H1 (cell line): Measurements from ENCODE around the gene CDK2. TPM values are rescaled to one million over a fixed set of nuclear protein-coding genes. Genes with fewer than 3 reads are reported as not detected.

ENCODE experiments used
- CTCF ChIA-PET: fragments of 300-600 bp; sonication (Branson Sonifier 250); formaldehyde crosslinking; loops from one replicate; lab custom pipeline; 2021; ENCODE audit not compliant: partially characterized antibody; lab: Charles Lee
- POLR2A ChIA-PET: fragments of 300-600 bp; sonication (Branson Sonifier 250); formaldehyde crosslinking; loops from one replicate; lab custom pipeline; 2021; ENCODE audit warnings: inconsistent platforms; ENCODE audit not compliant: partially characterized antibody; lab: Charles Lee
- DNase-seq, 2 experiments: peaks; one replicate each; pipeline versions ENCODE4 v3.0.0 to v3.0.0-alpha.2; 2010 to 2022; ENCODE audit warnings: low spot score in 2 of 2, low read depth in 1 of 2, mixed read lengths in 1 of 2
- FAIRE-seq: peaks from 2 replicates; lab custom pipeline; 2011; peaks lifted over from hg19 to GRCh38; lab: Jason Lieb, UNC
- H2AFZ ChIP-seq: 2 replicates; pipeline ENCODE4 v1.8.1; 2012; ENCODE audit warnings: low read length, inconsistent platforms
- H2AK5ac ChIP-seq: 2 replicates; pipeline ENCODE4 v1.6.1; 2013; ENCODE audit warnings: low read depth, low read length
- H2BK120ac ChIP-seq: replicated peaks from 2 replicates; pipeline ENCODE3; 2013; ENCODE audit warnings: low read depth, low read length, inconsistent platforms
- H2BK12ac ChIP-seq: 2 replicates; pipeline ENCODE4 v1.6.1; 2013; ENCODE audit warnings: low read depth, low read length
- H2BK15ac ChIP-seq: 2 replicates; pipeline ENCODE4 v1.6.1; 2013; ENCODE audit warnings: low read length
- H2BK20ac ChIP-seq: 2 replicates; pipeline ENCODE4 v1.6.1; 2013; ENCODE audit warnings: low read length
- H2BK5ac ChIP-seq: 2 replicates; pipeline ENCODE4 v1.6.1; 2013; ENCODE audit warnings: low read depth, low read length
- H3K14ac ChIP-seq: 2 replicates; pipeline ENCODE4 v1.6.1; 2013; ENCODE audit warnings: inconsistent platforms; ENCODE audit not compliant: insufficient read length
- H3K18ac ChIP-seq: 2 replicates; pipeline ENCODE4 v1.6.1; 2013; ENCODE audit warnings: low read length; ENCODE audit errors: extremely low read depth
- H3K23ac ChIP-seq: 2 replicates; pipeline ENCODE4 v1.6.1; 2013; ENCODE audit warnings: inconsistent platforms; ENCODE audit not compliant: insufficient read length
- H3K23me2 ChIP-seq: 2 replicates; pipeline ENCODE4 v1.6.1; 2013; ENCODE audit warnings: low read depth, low read length
- H3K27ac ChIP-seq: 2 replicates; pipeline ENCODE4 v1.6.1; 2011; ENCODE audit warnings: low read depth, low read length, inconsistent platforms
- H3K27me3 ChIP-seq, 4 experiments: replicated peaks in 1 of 4; 1 replicate in 1 of 4; 2 replicates in 3 of 4; pipeline versions ENCODE4 v1.6.1 to v1.8.1; 2011 to 2013; ENCODE audit warnings: low read length in 3 of 4, mild to moderate bottlenecking in 3 of 4, inconsistent platforms in 2 of 4, mixed read lengths in 2 of 4, moderate library complexity in 1 of 4; ENCODE audit not compliant: control insufficient read depth in 3 of 4, insufficient read depth in 3 of 4; ENCODE audit errors: extremely low read depth in 1 of 4
- H3K36me3 ChIP-seq, 4 experiments: 2 replicates each; pipeline versions ENCODE4 v1.6.1 to v1.8.1; 2011 to 2013; ENCODE audit warnings: mild to moderate bottlenecking in 4 of 4, low read length in 3 of 4, moderate library complexity in 2 of 4, control low read depth in 1 of 4, inconsistent platforms in 1 of 4; ENCODE audit not compliant: insufficient read depth in 4 of 4, control insufficient read depth in 2 of 4
- H3K4ac ChIP-seq: replicated peaks from 2 replicates; pipeline ENCODE3; 2013; ENCODE audit warnings: low read length, low read depth, mixed read lengths, inconsistent platforms; ENCODE audit not compliant: insufficient read length
- H3K4me1 ChIP-seq, 4 experiments: replicated peaks in 1 of 4; 1 replicate in 1 of 4; 2 replicates in 3 of 4; pipeline versions ENCODE4 v1.6.1 to v1.8.1; 2011 to 2013; ENCODE audit warnings: low read length in 3 of 4, inconsistent platforms in 2 of 4, mixed read lengths in 1 of 4; ENCODE audit not compliant: insufficient read depth in 4 of 4, control insufficient read depth in 3 of 4
- H3K4me2 ChIP-seq, 2 experiments: 2 replicates each; pipeline versions ENCODE4 v1.6.1 to v1.8.1; 2011 to 2013; ENCODE audit warnings: low read depth in 2 of 2, low read length in 2 of 2, control low read depth in 1 of 2, inconsistent platforms in 1 of 2, mild to moderate bottlenecking in 1 of 2; ENCODE audit not compliant: insufficient read depth in 1 of 2
- H3K4me3 ChIP-seq, 4 experiments: fragments of 200-600, 300-600 bp in 1 of 4; sonication (generic), shearing (Covaris generic), sonication (Bioruptor Twin) in 1 of 4; 2 replicates each; pipeline versions ENCODE4 v1.5.1 to v1.8.1; 2011 to 2016; ENCODE audit warnings: low read length in 4 of 4, low read depth in 3 of 4, control low read depth in 2 of 4, inconsistent platforms in 2 of 4, mild to moderate bottlenecking in 2 of 4, mixed read lengths in 1 of 4, moderate library complexity in 1 of 4; ENCODE audit not compliant: insufficient read depth in 2 of 4; ENCODE audit errors: extremely low read depth in 1 of 4
- H3K56ac ChIP-seq: replicated peaks from 2 replicates; pipeline ENCODE3; 2013; ENCODE audit warnings: low read depth, mild to moderate bottlenecking, mixed read lengths, low read length, inconsistent platforms; ENCODE audit not compliant: insufficient read length
- H3K79me1 ChIP-seq: 2 replicates; pipeline ENCODE4 v1.6.1; 2013; ENCODE audit warnings: low read depth, low read length, control low read depth
- H3K79me2 ChIP-seq, 2 experiments: 2 replicates each; pipeline versions ENCODE4 v1.6.1 to v1.8.1; 2012 to 2013; ENCODE audit warnings: low read length in 2 of 2, mild to moderate bottlenecking in 2 of 2, inconsistent platforms in 1 of 2; ENCODE audit not compliant: insufficient read depth in 2 of 2, control insufficient read depth in 1 of 2
- H3K9ac ChIP-seq, 4 experiments: replicated peaks in 1 of 4; 1 replicate in 1 of 4; 2 replicates in 3 of 4; pipeline versions ENCODE4 v1.6.1 to v1.8.1; 2011 to 2013; ENCODE audit warnings: low read depth in 3 of 4, low read length in 3 of 4, control low read depth in 2 of 4, mild to moderate bottlenecking in 2 of 4, moderate library complexity in 2 of 4, inconsistent platforms in 1 of 4; ENCODE audit errors: extremely low read depth in 1 of 4
- H3K9me3 ChIP-seq, 2 experiments: 2 replicates each; pipeline versions ENCODE4 v1.6.1 to v1.8.1; 2012 to 2013; ENCODE audit warnings: mild to moderate bottlenecking in 2 of 2, moderate library complexity in 2 of 2, control low read depth in 1 of 2, inconsistent platforms in 1 of 2, low read depth in 1 of 2, low read length in 1 of 2, mixed read lengths in 1 of 2; ENCODE audit not compliant: insufficient read depth in 2 of 2
- H4K20me1 ChIP-seq, 2 experiments: replicated peaks in 1 of 2; 2 replicates each; pipeline versions ENCODE3 to v1.8.1; 2011 to 2013; ENCODE audit warnings: inconsistent platforms in 2 of 2, low read length in 2 of 2, mild to moderate bottlenecking in 1 of 2; ENCODE audit not compliant: insufficient read depth in 2 of 2, control insufficient read depth in 1 of 2
- H4K5ac ChIP-seq: 2 replicates; pipeline ENCODE4 v1.6.1; 2013; ENCODE audit warnings: low read length, low read depth, mixed read lengths, inconsistent platforms; ENCODE audit not compliant: insufficient read length
- H4K8ac ChIP-seq: 2 replicates; pipeline ENCODE4 v1.8.0; 2013; ENCODE audit warnings: mild to moderate bottlenecking, moderate library complexity, low read length, inconsistent platforms; ENCODE audit not compliant: insufficient read depth; ENCODE audit errors: extremely low read depth
- H4K91ac ChIP-seq: replicated peaks from 2 replicates; pipeline ENCODE3; 2013; ENCODE audit warnings: low read length, mixed read lengths, inconsistent platforms; ENCODE audit not compliant: insufficient read length
- FOSL1 ChIP-seq: IDR thresholded peaks from 2 replicates; pipeline ENCODE4 v1.6.1; 2011; ENCODE audit warnings: mild to moderate bottlenecking, low read depth, low read length, moderate library complexity; ENCODE audit not compliant: insufficient read depth
- SIN3A ChIP-seq, 2 experiments: IDR thresholded peaks in 1 of 2; conservative IDR thresholded peaks in 1 of 2; 2 replicates each; pipeline ENCODE4 v1.6.1; 2011 to 2012; ENCODE audit warnings: low read length in 2 of 2, improper control_type of control experiment in 1 of 2, low read depth in 1 of 2, mild to moderate bottlenecking in 1 of 2
- WGBS, 2 experiments: shearing (Covaris generic) in 1 of 2; methylation state at CpG; one replicate each; pipeline versions ENCODE4 v1.1.6 to v1.1.7; 2013 to 2015; ENCODE audit warnings: low lambda C conversion rate in 2 of 2, mixed read lengths in 2 of 2, inconsistent platforms in 1 of 2, low coverage in 1 of 2, missing lambda C conversion rate in 1 of 2; ENCODE audit not compliant: insufficient replicate concordance in 2 of 2, insufficient coverage in 1 of 2, insufficient read length in 1 of 2; ENCODE audit errors: extremely low coverage in 1 of 2, missing lambda C conversion rate in 1 of 2; 5-methylcytosine and 5-hydroxymethylcytosine counted together
- polyA plus RNA-seq, 7 experiments: library from polyadenylated mRNA; depleted of rRNA in 3 of 7; stranded (reverse) in 5 of 7; unstranded in 2 of 7; fragments of >200 nt in 5 of 7; fragments of 200-250 nt in 2 of 7; gene quantifications; 1 replicate in 5 of 7; 2 replicates in 1 of 7; 4 replicates in 1 of 7; pipeline versions ENCODE4 v1.2.1 to v1.2.3, GENCODE V29; 2011 to 2013; ENCODE audit warnings: missing spikeins in 2 of 7, mixed read lengths in 2 of 7
- total RNA-seq: library from RNA; stranded (reverse); fragmentation: NEBNext Ultra II Directional; extraction: Animal tissue kit (Norgen Biotek cat#: 25700); gene quantifications from 2 replicates; pipeline ENCODE4 v1.2.1, GENCODE V29; 2021

The CDK2 gene
- total and polyA plus RNA-seq, 2 of the 8 experiments (the other 6 are each of a cell fraction or from before 2014, with no cell fraction given) = 39.4 to 42.5 TPM

- Histone ChIP-seq H3K36me3 (no peaks in the 10 kb centered on the region), H2BK5ac (no peak overlapping the region), H2BK120ac (no peak overlapping the region), H2BK20ac (no peak overlapping the region), H2AFZ (no peak overlapping the region), H4K91ac (no peak overlapping the region), H3K27me3 (no peaks in the 10 kb centered on the region), H2AK5ac (no peak overlapping the region), H2BK15ac (no peak overlapping the region), H3K14ac (no peak overlapping the region), H3K9ac (no peak overlapping the region), H3K79me1 (0 out of 2 replicates have a peak, but pooled peaks cover 2% of the 10 kb centered on the region), H3K4me1 (peaks cover 0 to 4% (median 2%) of the 10 kb centered on the region in 4 experiments; a peak in 3 of 7 replicates), H3K56ac (no peak overlapping the region), H3K9me3 (no peaks in the 10 kb centered on the region), H3K23me2 (peaks cover 9% of the 10 kb centered on the region), H4K20me1 (no peaks in the 10 kb centered on the region), H3K23ac (no peak overlapping the region), H4K8ac (no peak overlapping the region), H4K5ac (no peak overlapping the region), H3K27ac (no peak overlapping the region), H3K4ac (no peak overlapping the region), H3K79me2 (no peaks in the 10 kb centered on the region), H3K18ac (no peak overlapping the region), H3K4me3 (no peak overlapping the region), H2BK12ac (no peak overlapping the region), H3K4me2 (no peak overlapping the region)
- POLR2A ChIA-PET = interaction anchor here (0.6 to 6.9 kb wide), 5 partner anchors 10 to 273 kb away, joined by 3 to 82 read pairs (median 5); partner anchors contain the start of genes IKZF4 and SUOX
- no peak for DNase-seq
- TF ChIP-seq FOSL1 (no peak), SIN3A (conservative IDR thresholded peaks at IDR 0.05 in 1 of 2, IDR thresholded peaks at IDR 0.05 in 1 of 2; ENCODE audit: low read depth in 1 of 2, low read length in 2 of 2) (no peak)
- 89% methylated on average over 2 of the region's 2 CpGs; no CpG with 5 or more reads in 1 of the 2 experiments for WGBS, 2 experiments
- CTCF ChIA-PET = interaction anchor here (1.0 to 4.0 kb wide), 6 partner anchors 10 to 273 kb away, joined by 3 to 20 read pairs (median 6); partner anchors contain the start of gene SUOX
- FAIRE-seq = no peak
These were observed 45.0 kb downstream of the CDK2 start for GRCh38 chr12:56011509-56012090.
